Panc1 (cell line): Measurements from ENCODE around the gene SOCS1. TPM values are rescaled to one million over a fixed set of nuclear protein-coding genes. Genes with fewer than 3 reads are reported as not detected.

ENCODE experiments used
- ATAC-seq: fragments of 200-7000 bp; cut with Tn5 transposase; 2 replicates; pipeline ENCODE4 v1.9.1; 2020; ENCODE audit warnings: mild to moderate bottlenecking, moderate library complexity
- BruUV-seq: library from RNA; stranded (reverse); fragments of 400-500 nt; replicated peaks from 2 replicates; lab custom pipeline; 2021; lab: Mats Ljungman, UMichigan
- CTCF ChIA-PET: fragments of 300-600 bp; sonication (Branson Sonifier 250); formaldehyde crosslinking; loops from one replicate; lab custom pipeline; 2022; ENCODE audit warnings: antibody characterized with exemption; lab: Charles Lee
- POLR2A ChIA-PET: fragments of 300-600 bp; sonication (Branson Sonifier 250); formaldehyde crosslinking; loops from one replicate; lab custom pipeline; 2022; ENCODE audit warnings: antibody characterized with exemption; lab: Charles Lee
- DNase-seq: peaks from one replicate; pipeline ENCODE4 v3.0.0-alpha.2; 2010; ENCODE audit warnings: low read depth, low spot score
- H3K27ac ChIP-seq: 2 replicates; pipeline ENCODE4 v1.5.1; 2011; ENCODE audit warnings: mild to moderate bottlenecking, low read length, inconsistent platforms
- H3K27me3 ChIP-seq: fragments of 200-500 bp; sonication (Bioruptor generic); 2 replicates; pipeline ENCODE4 v1.6.0; 2014; ENCODE audit warnings: low read length, inconsistent platforms; ENCODE audit not compliant: control insufficient read depth, insufficient read depth
- H3K36me3 ChIP-seq: fragments of 200-500 bp; sonication (Bioruptor generic); 2 replicates; pipeline ENCODE4 v1.5.1; 2014; ENCODE audit warnings: inconsistent platforms, mild to moderate bottlenecking, low read length, moderate library complexity; ENCODE audit not compliant: control insufficient read depth, insufficient read depth
- H3K4me1 ChIP-seq: 2 replicates; pipeline ENCODE4 v1.5.1; 2011; ENCODE audit warnings: inconsistent platforms, mild to moderate bottlenecking, low read length, moderate library complexity; ENCODE audit not compliant: control insufficient read depth, insufficient read depth
- H3K4me3 ChIP-seq, 2 experiments: 2 replicates each; pipeline ENCODE4 v1.5.1; 2011 to 2012; ENCODE audit warnings: low read depth in 2 of 2, low read length in 2 of 2, mild to moderate bottlenecking in 2 of 2, inconsistent platforms in 1 of 2, moderate library complexity in 1 of 2
- H3K9me3 ChIP-seq: fragments of 200-500 bp; sonication (Bioruptor generic); 2 replicates; pipeline ENCODE4 v1.5.1; 2014; ENCODE audit warnings: low read depth, mild to moderate bottlenecking, inconsistent platforms, low read length, moderate library complexity; ENCODE audit not compliant: control insufficient read depth, insufficient read depth
- POLR2AphosphoS5 ChIP-seq: IDR thresholded peaks from 2 replicates; pipeline ENCODE4 v1.6.1; 2012; ENCODE audit warnings: mild to moderate bottlenecking, low read depth, low read length, moderate library complexity
- SIN3A ChIP-seq: IDR thresholded peaks from 2 replicates; pipeline ENCODE4 v1.6.1; 2012; ENCODE audit warnings: low read depth, mild to moderate bottlenecking, low read length, moderate library complexity, borderline replicate concordance; ENCODE audit not compliant: insufficient read depth
- TCF7L2 ChIP-seq: IDR thresholded peaks from 2 replicates; pipeline ENCODE4 v1.6.1; 2011; ENCODE audit warnings: mild to moderate bottlenecking, low read depth, low read length, inconsistent platforms
- in situ Hi-C: cut with HindIII; loops from 2 replicates; pipeline ENCODE4 v1.10.0; 2016; ENCODE audit warnings: low sequenced_read_pairs, low pct_unique_long_range_greater_than_20kb
- intact Hi-C: fragments of 100-400 bp; cut with micrococcal nuclease; formaldehyde crosslinking; loops from one replicate; pipeline ENCODE4 v1.10.0; 2022; ENCODE audit not compliant: unreplicated experiment
- total RNA-seq: library from RNA; stranded (reverse); gene quantifications from one replicate; pipeline ENCODE4 v1.2.1, GENCODE V29; 2021; ENCODE audit not compliant: unreplicated experiment
- TF ChIP-seq, protein P1 (sequence below), 2 experiments: IDR thresholded peaks; 2 replicates each; pipeline ENCODE4 v1.6.1; 2011 to 2012; ENCODE audit warnings: low read depth in 2 of 2, control low read depth in 1 of 2, low read length in 1 of 2, mild to moderate bottlenecking in 1 of 2, moderate library complexity in 1 of 2; ENCODE audit not compliant: insufficient read depth in 1 of 2
- TF ChIP-seq, protein P2 (sequence below): fragments of 450-650 bp; IDR thresholded peaks from 2 replicates; pipeline ENCODE4 v1.5.1; 2017; ENCODE audit warnings: mild to moderate bottlenecking

The SOCS1 gene
- total RNA-seq, 1 experiment from 2014 or later, result 4.8 TPM

DNA sequence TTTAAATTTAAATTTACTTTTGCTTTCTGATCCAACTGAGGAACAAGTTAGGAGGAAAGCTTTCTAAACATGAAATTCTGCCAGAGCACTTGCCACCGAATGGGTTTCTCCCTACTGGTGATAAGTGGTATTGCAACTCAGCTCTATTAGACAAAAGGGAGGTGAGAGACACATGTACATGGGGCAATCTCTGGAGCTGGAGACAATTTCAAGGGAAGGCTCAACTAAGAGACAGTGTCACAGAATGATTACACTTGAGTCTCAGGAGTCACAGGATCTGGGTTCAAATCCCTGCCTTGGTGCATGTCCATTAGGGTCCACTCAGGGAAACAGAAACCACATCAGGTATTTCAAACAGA, 37.4 kb downstream of the SOCS1 start:
- no TSS peak for BruUV-seq
- CTCF ChIA-PET, result no interaction called here
- Histone ChIP-seq H3K27me3 (no peaks in the 10 kb centered on the region), H3K27ac (no peak overlapping the region), H3K9me3 (peaks cover 5% of the 10 kb centered on the region; the same call in 1 of the 2 replicates), H3K4me3 (no peak overlapping the region), H3K4me1 (no peaks in the 10 kb centered on the region), H3K36me3 (no peaks in the 10 kb centered on the region)
- ATAC-seq, result no peak
- TF ChIP-seq, protein P1, sequence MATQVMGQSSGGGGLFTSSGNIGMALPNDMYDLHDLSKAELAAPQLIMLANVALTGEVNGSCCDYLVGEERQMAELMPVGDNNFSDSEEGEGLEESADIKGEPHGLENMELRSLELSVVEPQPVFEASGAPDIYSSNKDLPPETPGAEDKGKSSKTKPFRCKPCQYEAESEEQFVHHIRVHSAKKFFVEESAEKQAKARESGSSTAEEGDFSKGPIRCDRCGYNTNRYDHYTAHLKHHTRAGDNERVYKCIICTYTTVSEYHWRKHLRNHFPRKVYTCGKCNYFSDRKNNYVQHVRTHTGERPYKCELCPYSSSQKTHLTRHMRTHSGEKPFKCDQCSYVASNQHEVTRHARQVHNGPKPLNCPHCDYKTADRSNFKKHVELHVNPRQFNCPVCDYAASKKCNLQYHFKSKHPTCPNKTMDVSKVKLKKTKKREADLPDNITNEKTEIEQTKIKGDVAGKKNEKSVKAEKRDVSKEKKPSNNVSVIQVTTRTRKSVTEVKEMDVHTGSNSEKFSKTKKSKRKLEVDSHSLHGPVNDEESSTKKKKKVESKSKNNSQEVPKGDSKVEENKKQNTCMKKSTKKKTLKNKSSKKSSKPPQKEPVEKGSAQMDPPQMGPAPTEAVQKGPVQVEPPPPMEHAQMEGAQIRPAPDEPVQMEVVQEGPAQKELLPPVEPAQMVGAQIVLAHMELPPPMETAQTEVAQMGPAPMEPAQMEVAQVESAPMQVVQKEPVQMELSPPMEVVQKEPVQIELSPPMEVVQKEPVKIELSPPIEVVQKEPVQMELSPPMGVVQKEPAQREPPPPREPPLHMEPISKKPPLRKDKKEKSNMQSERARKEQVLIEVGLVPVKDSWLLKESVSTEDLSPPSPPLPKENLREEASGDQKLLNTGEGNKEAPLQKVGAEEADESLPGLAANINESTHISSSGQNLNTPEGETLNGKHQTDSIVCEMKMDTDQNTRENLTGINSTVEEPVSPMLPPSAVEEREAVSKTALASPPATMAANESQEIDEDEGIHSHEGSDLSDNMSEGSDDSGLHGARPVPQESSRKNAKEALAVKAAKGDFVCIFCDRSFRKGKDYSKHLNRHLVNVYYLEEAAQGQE (IDR thresholded peaks at IDR 0.05; ENCODE audit: insufficient read depth in 1 of 2, low read depth in 2 of 2, low read length in 1 of 2), result no peak
- TF ChIP-seq SIN3A (no peak), TCF7L2 (no peak), POLR2AphosphoS5 (no peak)
- TF ChIP-seq, protein P2, sequence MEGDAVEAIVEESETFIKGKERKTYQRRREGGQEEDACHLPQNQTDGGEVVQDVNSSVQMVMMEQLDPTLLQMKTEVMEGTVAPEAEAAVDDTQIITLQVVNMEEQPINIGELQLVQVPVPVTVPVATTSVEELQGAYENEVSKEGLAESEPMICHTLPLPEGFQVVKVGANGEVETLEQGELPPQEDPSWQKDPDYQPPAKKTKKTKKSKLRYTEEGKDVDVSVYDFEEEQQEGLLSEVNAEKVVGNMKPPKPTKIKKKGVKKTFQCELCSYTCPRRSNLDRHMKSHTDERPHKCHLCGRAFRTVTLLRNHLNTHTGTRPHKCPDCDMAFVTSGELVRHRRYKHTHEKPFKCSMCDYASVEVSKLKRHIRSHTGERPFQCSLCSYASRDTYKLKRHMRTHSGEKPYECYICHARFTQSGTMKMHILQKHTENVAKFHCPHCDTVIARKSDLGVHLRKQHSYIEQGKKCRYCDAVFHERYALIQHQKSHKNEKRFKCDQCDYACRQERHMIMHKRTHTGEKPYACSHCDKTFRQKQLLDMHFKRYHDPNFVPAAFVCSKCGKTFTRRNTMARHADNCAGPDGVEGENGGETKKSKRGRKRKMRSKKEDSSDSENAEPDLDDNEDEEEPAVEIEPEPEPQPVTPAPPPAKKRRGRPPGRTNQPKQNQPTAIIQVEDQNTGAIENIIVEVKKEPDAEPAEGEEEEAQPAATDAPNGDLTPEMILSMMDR, result no peak
- POLR2A ChIA-PET, result no interaction called here
- no peak for DNase-seq
- in situ Hi-C loops (no loop called here), intact Hi-C loops (no loop called here)

DNA sequence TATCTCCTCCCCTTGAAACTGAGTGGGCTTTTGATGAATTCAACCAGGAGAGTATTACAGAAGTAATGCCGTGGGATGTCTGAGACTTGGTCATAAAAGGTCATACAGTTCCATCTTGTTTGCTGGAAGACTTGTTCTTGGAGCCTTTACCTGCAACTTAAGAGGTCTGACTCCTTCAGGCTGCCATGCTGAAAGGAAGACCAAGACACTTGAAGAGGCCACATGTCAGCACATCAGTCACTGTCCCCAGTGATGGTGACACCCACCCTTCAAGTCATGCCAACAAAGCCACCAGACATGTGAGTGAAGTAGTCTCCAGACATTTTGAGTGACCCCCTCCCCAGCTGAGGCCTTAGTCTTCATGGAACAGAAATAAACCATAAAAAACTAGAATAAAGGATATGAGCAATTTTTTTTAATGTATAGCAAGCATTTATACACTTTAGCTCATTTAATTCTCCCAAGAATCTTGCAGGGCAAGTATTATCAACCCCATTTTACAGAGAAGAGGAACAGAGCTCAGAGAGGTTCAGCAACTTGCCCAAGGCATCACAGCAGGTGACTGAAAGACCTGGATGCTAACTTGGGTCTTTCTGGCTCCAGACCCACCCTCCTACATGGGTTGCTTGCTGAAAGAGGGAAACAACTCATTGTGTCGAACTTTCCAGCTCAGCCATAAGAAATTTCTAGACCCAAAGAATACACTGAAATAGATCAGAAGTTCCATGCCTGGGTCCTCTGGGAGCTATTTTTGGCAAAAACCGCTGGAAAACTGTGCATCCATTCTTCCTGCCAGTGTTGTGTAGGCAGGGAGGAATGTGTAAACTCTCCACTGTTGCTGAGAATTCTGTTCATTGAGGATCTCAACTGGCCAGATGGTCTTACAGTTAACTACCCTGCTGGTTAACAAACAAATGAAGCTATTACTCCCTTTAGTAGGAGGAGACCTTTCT, 38.1 kb downstream of the SOCS1 start:
- POLR2A ChIA-PET, result no interaction called here
- Histone ChIP-seq H3K27ac (no peak overlapping the region), H3K4me1 (no peaks in the 10 kb centered on the region), H3K36me3 (no peaks in the 10 kb centered on the region), H3K4me3 (no peak overlapping the region), H3K27me3 (no peaks in the 10 kb centered on the region), H3K9me3 (peaks cover 5% of the 10 kb centered on the region; the same call in 1 of the 2 replicates)
- TF ChIP-seq POLR2AphosphoS5 (no peak), SIN3A (no peak), TCF7L2 (no peak)
- TF ChIP-seq, protein P1 (IDR thresholded peaks at IDR 0.05; ENCODE audit: insufficient read depth in 1 of 2, low read depth in 2 of 2, low read length in 1 of 2), result no peak
- TF ChIP-seq, protein P2, result no peak
- in situ Hi-C loops, result no loop called here
- CTCF ChIA-PET, result no interaction called here
- DNase-seq (no peak), ATAC-seq (no peak)
- intact Hi-C loops, result no loop called here
- no TSS peak for BruUV-seq
